ENCODE measurements around the gene PLXDC1. TPM values are rescaled to one million over a fixed set of nuclear protein-coding genes. Genes with fewer than 3 reads are reported as not detected.

PLXDC1 gene
- total and polyA plus RNA-seq, 2 donors = 19.7 to 66.4 TPM

DNA sequence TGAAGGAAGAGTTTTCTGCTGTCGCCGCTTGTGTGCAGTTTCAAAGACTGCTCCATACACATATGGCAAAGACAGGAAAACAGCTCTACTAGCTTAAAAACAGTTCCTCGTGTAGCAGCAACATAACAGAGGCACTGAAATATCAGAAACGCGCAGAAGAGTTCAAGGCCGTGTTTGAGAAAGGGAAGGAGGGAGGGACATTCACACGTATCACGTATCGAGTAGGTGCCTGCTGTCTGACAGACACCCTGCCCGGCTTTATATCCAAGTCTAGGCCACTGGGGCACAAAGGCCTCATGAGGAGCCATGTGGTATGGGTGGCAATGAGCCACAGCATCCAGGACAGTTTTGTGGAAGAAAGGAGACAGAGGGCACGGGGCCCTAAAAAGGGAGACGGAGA lies 50.3 kb downstream of the PLXDC1 start:
- Histone ChIP-seq H3K9me3 (ENCODE audit: control insufficient read depth in 2 of 2, insufficient read depth in 1 of 2, low read length in 1 of 2) (no peaks in the 10 kb centered on the region), H3K27ac (ENCODE audit: low read depth in 1 of 2, low read length in 1 of 2) (no peak overlapping the region), H3K4me3 (ENCODE audit: low read length in 2 of 2) (no peak overlapping the region), H3K36me3 (ENCODE audit: control insufficient read depth in 2 of 2, insufficient read depth in 2 of 2, low read length in 1 of 2) (peaks cover 0 to 6% of the 10 kb centered on the region in 2 donors), H3K27me3 (ENCODE audit: control insufficient read depth in 2 of 2, insufficient read depth in 1 of 2, low read length in 1 of 2) (peaks cover 0 to 10% of the 10 kb centered on the region in 2 donors), H3K4me1 (ENCODE audit: control insufficient read depth in 2 of 2, insufficient read depth in 2 of 2, low read length in 2 of 2) (peaks cover 21 to 55% of the 10 kb centered on the region in 2 donors)
- 94% methylated on average over 12 of the region's 12 CpGs for whole genome bisulfite sequencing
- peak in 1 of 9 donors; percentile 7 for DNase-seq (ENCODE audit: low read depth in 6 of 9, low spot score in 9 of 9)

DNA sequence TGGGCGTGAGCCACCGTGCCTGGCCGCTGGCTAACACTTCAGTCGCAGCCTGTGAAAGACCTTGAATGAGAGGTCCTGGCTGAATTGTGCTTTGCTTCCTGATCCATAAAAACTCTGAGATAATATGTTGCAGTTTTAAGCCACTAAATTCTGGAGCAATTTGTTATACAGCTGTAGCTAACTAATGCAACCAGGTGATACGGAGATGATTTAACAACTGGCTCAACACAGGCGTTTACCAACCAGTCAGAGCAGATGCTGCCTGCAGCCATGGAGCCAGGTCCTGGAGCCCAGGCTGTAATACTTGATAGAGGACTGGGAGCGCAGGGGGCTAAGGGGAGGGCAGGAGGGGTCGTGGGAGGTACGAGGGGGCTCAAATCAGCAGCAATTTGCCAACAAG lies 50.9 kb downstream of the PLXDC1 start:
- Histone ChIP-seq H3K9me3 (ENCODE audit: control insufficient read depth in 2 of 2, insufficient read depth in 1 of 2, low read length in 1 of 2) (no peaks in the 10 kb centered on the region), H3K27ac (ENCODE audit: low read depth in 1 of 2, low read length in 1 of 2) (peak overlapping the region in 1 of 2 donors; percentile 9), H3K27me3 (ENCODE audit: control insufficient read depth in 2 of 2, insufficient read depth in 1 of 2, low read length in 1 of 2) (peaks cover 0 to 8% of the 10 kb centered on the region in 2 donors), H3K36me3 (ENCODE audit: control insufficient read depth in 2 of 2, insufficient read depth in 2 of 2, low read length in 1 of 2) (peaks cover 0 to 6% of the 10 kb centered on the region in 2 donors), H3K4me3 (ENCODE audit: low read length in 2 of 2) (no peak overlapping the region), H3K4me1 (ENCODE audit: control insufficient read depth in 2 of 2, insufficient read depth in 2 of 2, low read length in 2 of 2) (peaks cover 24 to 60% of the 10 kb centered on the region in 2 donors)
- DNase-seq (ENCODE audit: low read depth in 6 of 9, low spot score in 9 of 9) = no peak
- WGBS = 98% methylated on average over 9 of the region's 9 CpGs

DNA sequence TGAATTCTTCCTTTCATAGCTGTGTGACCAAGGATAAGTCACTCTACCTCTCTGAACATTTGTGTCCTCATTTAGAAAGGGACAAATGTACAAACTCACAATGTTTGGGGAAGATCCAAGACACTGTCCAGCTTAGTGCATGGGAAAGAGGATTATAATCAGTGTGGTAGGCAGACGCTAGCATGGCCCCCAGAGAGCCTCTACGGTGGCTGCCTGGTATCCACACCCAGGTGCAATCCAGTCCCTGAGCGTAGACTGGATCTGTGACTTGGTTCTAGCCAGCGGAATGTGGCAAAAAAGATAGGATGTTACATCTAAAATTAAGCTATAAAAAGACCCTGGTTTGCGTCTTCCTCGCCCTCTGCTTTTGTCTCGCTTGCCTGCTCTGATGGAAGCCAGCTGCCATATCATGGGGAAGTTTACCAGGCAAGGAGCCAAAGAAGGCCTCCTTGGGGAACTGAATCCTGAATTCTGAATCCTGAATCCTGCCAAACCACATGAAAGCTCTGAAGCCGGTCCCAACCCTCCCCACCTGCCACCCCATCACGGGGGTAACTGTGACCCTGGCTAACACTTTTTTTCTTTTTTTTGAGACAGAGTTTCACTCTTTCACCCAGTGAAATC lies 51.7 kb downstream of the PLXDC1 start:
- Histone ChIP-seq H3K4me1 (ENCODE audit: control insufficient read depth in 2 of 2, insufficient read depth in 2 of 2, low read length in 2 of 2) (peaks cover 30 to 68% of the 10 kb centered on the region in 2 donors), H3K27ac (ENCODE audit: low read depth in 1 of 2, low read length in 1 of 2) (no peak overlapping the region), H3K27me3 (ENCODE audit: control insufficient read depth in 2 of 2, insufficient read depth in 1 of 2, low read length in 1 of 2) (peaks cover 0 to 4% of the 10 kb centered on the region in 2 donors), H3K9me3 (ENCODE audit: control insufficient read depth in 2 of 2, insufficient read depth in 1 of 2, low read length in 1 of 2) (no peaks in the 10 kb centered on the region), H3K4me3 (ENCODE audit: low read length in 2 of 2) (no peak overlapping the region), H3K36me3 (ENCODE audit: control insufficient read depth in 2 of 2, insufficient read depth in 2 of 2, low read length in 1 of 2) (peaks cover 0 to under 1% of the 10 kb centered on the region in 2 donors)
- WGBS = 89% methylated on average over 9 of the region's 9 CpGs
- DNase-seq (ENCODE audit: low read depth in 6 of 9, low spot score in 9 of 9) = peak in 1 of 9 donors; percentile 33

DNA sequence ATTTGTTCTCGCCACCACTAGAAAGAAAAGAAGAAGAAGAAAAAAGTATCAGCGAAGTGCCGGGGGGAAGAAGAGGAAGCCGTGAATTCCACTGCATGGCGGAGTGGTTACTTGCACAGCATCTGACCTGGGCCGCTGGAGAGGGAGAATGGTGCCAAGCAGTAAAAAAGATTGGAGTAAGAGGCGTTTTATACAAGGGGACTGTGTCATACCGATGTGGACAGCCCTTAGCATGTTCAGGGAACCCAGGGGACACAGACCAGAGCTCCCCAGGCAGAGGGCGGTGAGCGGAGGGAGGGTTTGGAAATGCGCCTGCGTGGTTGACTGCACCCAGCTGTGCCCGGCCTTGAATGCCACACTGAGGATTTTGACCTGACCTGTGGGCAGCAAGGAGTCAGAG lies 52.8 kb downstream of the PLXDC1 start:
- Histone ChIP-seq H3K27ac (ENCODE audit: low read depth in 1 of 2, low read length in 1 of 2) (no peak overlapping the region), H3K4me1 (ENCODE audit: control insufficient read depth in 2 of 2, insufficient read depth in 2 of 2, low read length in 2 of 2) (peaks cover 42 to 80% of the 10 kb centered on the region in 2 donors), H3K27me3 (ENCODE audit: control insufficient read depth in 2 of 2, insufficient read depth in 1 of 2, low read length in 1 of 2) (peaks cover 0 to 4% of the 10 kb centered on the region in 2 donors), H3K9me3 (ENCODE audit: control insufficient read depth in 2 of 2, insufficient read depth in 1 of 2, low read length in 1 of 2) (no peaks in the 10 kb centered on the region), H3K36me3 (ENCODE audit: control insufficient read depth in 2 of 2, insufficient read depth in 2 of 2, low read length in 1 of 2) (no peaks in the 10 kb centered on the region), H3K4me3 (ENCODE audit: low read length in 2 of 2) (no peak overlapping the region)
- 47% methylated on average over 13 of the region's 13 CpGs for WGBS
- no peak for DNase-seq (ENCODE audit: low read depth in 6 of 9, low spot score in 9 of 9)

DNA sequence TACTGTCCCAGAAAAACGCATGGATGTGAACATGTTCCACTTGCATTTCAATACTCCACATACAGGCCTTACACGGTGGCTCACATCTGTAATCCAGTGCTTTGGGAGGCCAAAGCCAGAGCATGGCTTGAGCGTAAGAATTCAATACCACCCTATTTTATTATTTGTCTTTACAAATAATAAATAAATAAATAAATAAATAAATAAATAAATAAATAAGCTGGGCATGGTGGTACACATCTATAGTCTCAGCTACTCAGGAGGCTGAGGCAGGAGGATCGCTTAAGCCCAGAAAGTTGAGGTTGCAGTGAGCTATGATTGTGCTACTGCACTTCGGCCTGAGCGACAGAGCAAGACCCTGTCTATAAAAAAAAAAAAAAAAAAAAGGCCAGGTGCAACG lies 53.9 kb downstream of the PLXDC1 start:
- DNase-seq (ENCODE audit: low read depth in 6 of 9, low spot score in 9 of 9) = no peak
- H3K4me1 ChIP-seq (ENCODE audit: control insufficient read depth in 2 of 2, insufficient read depth in 2 of 2, low read length in 2 of 2) = peaks cover 49 to 90% of the 10 kb centered on the region in 2 donors

DNA sequence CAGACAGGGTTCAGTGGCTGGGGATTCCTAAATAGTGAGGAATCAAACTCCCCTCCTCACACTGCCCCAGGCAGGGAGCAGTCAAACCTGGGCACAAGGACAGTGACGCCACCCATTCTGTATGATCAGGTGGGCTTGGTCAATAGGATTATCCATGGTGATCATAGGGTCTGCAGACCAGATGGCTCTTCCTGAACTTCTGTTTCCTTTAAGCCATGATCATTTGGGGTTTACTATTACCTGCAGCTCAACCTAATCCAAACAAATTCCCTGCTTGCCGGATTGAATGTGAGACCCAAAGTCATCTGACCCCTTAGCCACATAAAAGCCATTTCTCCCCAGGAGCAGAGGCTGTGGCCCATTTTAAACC lies 54.3 kb downstream of the PLXDC1 start:
- H3K4me1 ChIP-seq (ENCODE audit: control insufficient read depth in 2 of 2, insufficient read depth in 2 of 2, low read length in 2 of 2) = peaks cover 52 to 93% of the 10 kb centered on the region in 2 donors
- no peaks in the 10 kb centered on the region for H3K36me3 ChIP-seq (ENCODE audit: control insufficient read depth in 2 of 2, insufficient read depth in 2 of 2, low read length in 1 of 2)
- no peak for DNase-seq (ENCODE audit: low read depth in 6 of 9, low spot score in 9 of 9)
- H3K27ac ChIP-seq (ENCODE audit: low read depth in 1 of 2, low read length in 1 of 2) = peak overlapping the region; percentile 97
- no peak overlapping the region for H3K4me3 ChIP-seq (ENCODE audit: low read length in 2 of 2)
- no peaks in the 10 kb centered on the region for H3K9me3 ChIP-seq (ENCODE audit: control insufficient read depth in 2 of 2, insufficient read depth in 1 of 2, low read length in 1 of 2)
- WGBS = 59% methylated on average over 2 of the region's 2 CpGs
- peaks cover 0 to 4% of the 10 kb centered on the region in 2 donors for H3K27me3 ChIP-seq (ENCODE audit: control insufficient read depth in 2 of 2, insufficient read depth in 1 of 2, low read length in 1 of 2)

More for the DNA sequence above, 53.9 kb downstream of the PLXDC1 start:
- Histone ChIP-seq H3K36me3 (ENCODE audit: control insufficient read depth in 2 of 2, insufficient read depth in 2 of 2, low read length in 1 of 2) (no peaks in the 10 kb centered on the region), H3K27me3 (ENCODE audit: control insufficient read depth in 2 of 2, insufficient read depth in 1 of 2, low read length in 1 of 2) (peaks cover 0 to 4% of the 10 kb centered on the region in 2 donors), H3K9me3 (ENCODE audit: control insufficient read depth in 2 of 2, insufficient read depth in 1 of 2, low read length in 1 of 2) (no peaks in the 10 kb centered on the region), H3K4me3 (ENCODE audit: low read length in 2 of 2) (no peak overlapping the region), H3K27ac (ENCODE audit: low read depth in 1 of 2, low read length in 1 of 2) (peak overlapping the region in 1 of 2 donors; percentile 97)
- 95% methylated on average over 7 of the region's 7 CpGs for WGBS

DNA sequence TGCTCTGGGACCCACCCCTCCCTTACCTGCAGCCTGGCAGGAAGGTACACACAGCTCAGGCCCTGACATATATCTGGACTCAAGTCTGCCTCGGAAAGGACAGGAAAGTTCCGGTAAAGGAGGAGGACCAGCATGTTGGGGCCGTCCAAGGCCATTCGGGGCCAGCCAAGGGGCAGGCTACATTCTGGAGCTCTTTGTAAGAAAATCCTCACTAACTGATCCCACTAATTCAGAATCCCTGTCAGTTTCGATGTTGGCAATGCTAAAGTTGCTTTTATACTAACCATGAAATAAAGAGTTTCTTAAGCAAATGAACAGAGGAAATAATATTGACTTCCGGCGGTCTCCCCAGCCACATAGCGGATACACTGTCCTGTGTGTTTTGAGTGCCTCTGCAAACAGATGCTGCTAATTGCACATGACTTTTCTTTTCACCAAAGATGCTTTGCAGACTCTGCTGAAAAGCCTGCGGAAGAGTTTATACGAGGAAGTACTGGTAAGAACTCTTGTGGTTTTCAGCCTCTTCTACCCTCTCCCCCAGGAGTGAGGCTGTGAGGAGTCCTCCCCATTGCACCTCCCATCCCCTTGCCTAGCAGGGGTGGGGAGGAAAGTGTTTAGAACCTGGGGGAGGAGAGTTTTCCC lies 54.8 kb downstream of the PLXDC1 start:
- peak; percentile 42 to 89 (median 61) for DNase-seq (ENCODE audit: low read depth in 6 of 9, low spot score in 9 of 9)
- peak overlapping the region in 1 of 2 donors; percentile 20 for H3K4me3 ChIP-seq (ENCODE audit: low read length in 2 of 2)
- peaks cover 54 to 93% of the 10 kb centered on the region in 2 donors for H3K4me1 ChIP-seq (ENCODE audit: control insufficient read depth in 2 of 2, insufficient read depth in 2 of 2, low read length in 2 of 2)

DNA sequence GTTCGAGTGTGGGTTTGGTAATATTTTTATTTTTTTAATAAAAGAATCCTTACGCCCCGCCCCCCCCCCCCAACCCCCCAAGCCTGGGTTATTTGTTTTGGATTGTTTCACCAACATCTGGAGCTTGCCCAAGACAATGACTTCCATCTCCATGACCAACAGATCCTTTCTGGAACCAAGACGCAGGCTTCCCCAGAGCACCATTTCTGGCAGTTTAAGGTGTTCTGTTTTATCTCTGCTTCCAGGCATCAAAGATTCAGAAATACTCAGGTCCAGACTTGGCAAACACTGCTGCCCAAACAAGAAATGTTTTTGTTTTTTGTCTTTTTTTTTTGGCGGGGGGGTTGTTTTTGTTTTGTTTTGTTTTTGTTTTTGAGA lies 56.1 kb downstream of the PLXDC1 start:
- peak overlapping the region in 1 of 2 donors; percentile 76 for H3K27ac ChIP-seq (ENCODE audit: low read depth in 1 of 2, low read length in 1 of 2)
- WGBS = 84% methylated on average over 5 of the region's 5 CpGs
- peaks cover 61 to 94% of the 10 kb centered on the region in 2 donors for H3K4me1 ChIP-seq (ENCODE audit: control insufficient read depth in 2 of 2, insufficient read depth in 2 of 2, low read length in 2 of 2)
- peaks cover 0 to 4% of the 10 kb centered on the region in 2 donors for H3K27me3 ChIP-seq (ENCODE audit: control insufficient read depth in 2 of 2, insufficient read depth in 1 of 2, low read length in 1 of 2)
- no peaks in the 10 kb centered on the region for H3K36me3 ChIP-seq (ENCODE audit: control insufficient read depth in 2 of 2, insufficient read depth in 2 of 2, low read length in 1 of 2)
- H3K4me3 ChIP-seq (ENCODE audit: low read length in 2 of 2) = no peak overlapping the region
- no peak for DNase-seq (ENCODE audit: low read depth in 6 of 9, low spot score in 9 of 9)
- peaks cover 0 to 3% of the 10 kb centered on the region in 2 donors for H3K9me3 ChIP-seq (ENCODE audit: control insufficient read depth in 2 of 2, insufficient read depth in 1 of 2, low read length in 1 of 2)

More for the DNA sequence above, 54.8 kb downstream of the PLXDC1 start:
- WGBS = 2% methylated on average over 10 of the region's 10 CpGs
- H3K36me3 ChIP-seq (ENCODE audit: control insufficient read depth in 2 of 2, insufficient read depth in 2 of 2, low read length in 1 of 2) = no peaks in the 10 kb centered on the region
- H3K27me3 ChIP-seq (ENCODE audit: control insufficient read depth in 2 of 2, insufficient read depth in 1 of 2, low read length in 1 of 2) = peaks cover 0 to 4% of the 10 kb centered on the region in 2 donors
- peak overlapping the region; percentile 97 for H3K27ac ChIP-seq (ENCODE audit: low read depth in 1 of 2, low read length in 1 of 2)
- H3K9me3 ChIP-seq (ENCODE audit: control insufficient read depth in 2 of 2, insufficient read depth in 1 of 2, low read length in 1 of 2) = no peaks in the 10 kb centered on the region

DNA sequence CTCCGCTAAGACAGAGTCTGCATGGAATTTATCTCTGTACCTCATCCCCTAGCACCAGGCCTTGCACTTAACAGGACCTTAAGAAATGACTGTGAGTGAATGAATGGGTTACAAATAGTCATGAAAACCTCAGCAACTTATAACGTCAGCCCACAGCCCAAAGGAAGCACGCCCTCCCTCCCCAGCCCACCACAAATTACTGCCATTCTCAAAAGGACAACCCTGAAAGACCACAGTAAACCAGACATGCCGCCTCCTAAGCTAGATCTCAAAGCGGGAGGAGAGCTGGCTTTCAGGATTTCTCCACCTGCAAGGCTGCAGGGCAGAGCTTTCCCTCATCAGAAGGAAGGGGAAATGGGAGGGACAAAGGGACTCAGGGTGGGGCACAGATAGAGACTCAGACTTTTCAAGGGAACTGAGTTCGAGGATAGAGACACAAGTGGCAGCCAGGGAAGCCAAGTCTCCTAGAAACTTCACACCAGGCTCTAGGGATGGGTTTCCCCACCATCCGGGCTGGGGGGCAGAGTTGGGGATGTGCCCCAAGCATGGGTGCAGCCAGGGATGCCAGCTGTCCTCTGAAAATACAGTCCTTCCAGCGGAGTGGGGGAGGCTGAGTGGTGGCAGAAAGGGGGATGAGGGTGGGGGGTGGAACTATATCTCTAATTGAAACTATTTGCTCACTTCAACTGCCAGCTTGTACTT lies 56.7 kb downstream of the PLXDC1 start:
- Histone ChIP-seq H3K4me1 (ENCODE audit: control insufficient read depth in 2 of 2, insufficient read depth in 2 of 2, low read length in 2 of 2) (peaks cover 61 to 98% of the 10 kb centered on the region in 2 donors), H3K27ac (ENCODE audit: low read depth in 1 of 2, low read length in 1 of 2) (peak overlapping the region; percentile 76 to 95), H3K27me3 (ENCODE audit: control insufficient read depth in 2 of 2, insufficient read depth in 1 of 2, low read length in 1 of 2) (peaks cover 0 to 4% of the 10 kb centered on the region in 2 donors), H3K36me3 (ENCODE audit: control insufficient read depth in 2 of 2, insufficient read depth in 2 of 2, low read length in 1 of 2) (no peaks in the 10 kb centered on the region), H3K4me3 (ENCODE audit: low read length in 2 of 2) (no peak overlapping the region), H3K9me3 (ENCODE audit: control insufficient read depth in 2 of 2, insufficient read depth in 1 of 2, low read length in 1 of 2) (peaks cover 0 to 3% of the 10 kb centered on the region in 2 donors)
- peak in 1 of 9 donors; percentile 51 for DNase-seq (ENCODE audit: low read depth in 6 of 9, low spot score in 9 of 9)
- 42% methylated on average over 8 of the region's 8 CpGs for WGBS

Data from thymus (tissue), 11 donors.